Measurements from ENCODE around the gene IL9.

- no peak for TF ChIP-seq CTCF (IDR thresholded peaks at IDR 0.05; ENCODE audit: poor library complexity)
- TF ChIP-seq EZH2 (IDR thresholded peaks at IDR 0.05; ENCODE audit: borderline replicate concordance) = no peak
These were observed 34.0 kb downstream of the IL9 start for GRCh38 chr5:135861641-135862040.

All from hepatocyte (in vitro differentiated cells).